GM15510 (cell line): ENCODE measurements around the gene NDUFV2.

ENCODE experiments used
- POLR2A ChIP-seq: IDR thresholded peaks from 3 replicates; pipeline ENCODE4 v1.6.1; 2011; ENCODE audit warnings: borderline replicate concordance; ENCODE audit not compliant: insufficient read length; ENCODE audit errors: extremely low read depth

The NDUFV2 gene

DNA sequence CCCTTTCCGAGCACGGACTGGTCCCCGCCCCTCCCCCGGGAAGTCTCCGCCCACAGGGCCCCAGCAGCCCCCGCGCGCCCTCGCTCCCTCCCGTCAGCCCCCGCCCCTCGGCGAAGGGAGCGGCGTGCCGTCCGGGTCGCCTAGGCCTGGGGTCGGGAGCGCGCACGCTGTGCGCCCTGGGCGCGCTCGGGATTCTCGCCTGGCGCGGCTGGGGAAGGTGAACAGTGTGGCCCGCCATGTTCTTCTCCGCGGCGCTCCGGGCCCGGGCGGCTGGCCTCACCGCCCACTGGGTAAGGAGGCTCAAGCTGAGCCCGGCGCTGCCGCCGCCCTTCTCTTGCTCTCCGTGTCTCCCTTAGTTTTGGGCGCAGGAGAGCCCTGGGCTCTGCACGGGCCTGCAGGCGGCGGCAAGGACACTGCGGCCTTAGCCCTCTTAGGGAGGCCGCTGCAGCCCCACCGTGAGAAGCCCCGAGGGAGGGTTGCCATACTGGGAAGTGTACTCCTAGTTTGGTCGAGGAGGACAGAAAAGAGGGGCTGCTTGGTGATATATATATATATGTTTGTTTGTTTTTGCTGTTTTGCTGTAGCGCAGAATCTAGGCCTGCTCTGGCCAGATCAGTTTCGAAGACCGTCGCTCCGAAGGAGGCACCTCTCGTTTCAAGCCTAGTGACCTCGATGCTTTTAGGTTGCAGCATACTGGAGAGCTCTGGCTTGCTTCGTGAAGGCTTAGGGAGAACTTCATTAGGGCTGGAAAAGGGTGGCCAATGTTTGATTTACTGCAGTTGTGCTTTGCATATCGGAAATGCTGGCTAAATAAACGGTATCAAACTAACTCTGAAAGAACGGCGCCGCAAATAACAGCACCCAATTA, at the start of gene NDUFV2:
NDUFV2 (plus strand) TSS at position 192 of the 868 bp plus-strand sequence; CDS start at position 237, 45 bp downstream.
- peak; percentile 69 for TF ChIP-seq POLR2A

DNA sequence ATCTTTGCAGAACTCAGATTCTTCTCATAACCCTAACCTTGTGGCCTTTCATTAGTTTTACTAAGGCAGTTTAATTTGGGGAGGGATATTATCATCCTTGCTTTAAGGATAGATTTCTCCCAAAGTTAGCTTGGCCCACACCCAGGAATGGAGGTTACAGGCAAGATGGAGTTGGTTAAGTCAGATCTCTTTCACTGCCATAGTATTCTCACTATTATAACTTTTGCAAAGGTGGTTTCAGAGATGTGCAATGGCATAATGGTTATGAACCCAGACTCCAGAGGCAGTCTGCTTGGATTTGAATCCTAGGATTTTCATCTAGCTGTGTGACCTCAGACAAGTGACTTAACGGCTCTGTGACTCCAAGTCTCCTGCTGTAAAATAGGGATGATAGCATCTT, 48.7 kb upstream of the NDUFV2 start:
- no peak for TF ChIP-seq POLR2A

DNA sequence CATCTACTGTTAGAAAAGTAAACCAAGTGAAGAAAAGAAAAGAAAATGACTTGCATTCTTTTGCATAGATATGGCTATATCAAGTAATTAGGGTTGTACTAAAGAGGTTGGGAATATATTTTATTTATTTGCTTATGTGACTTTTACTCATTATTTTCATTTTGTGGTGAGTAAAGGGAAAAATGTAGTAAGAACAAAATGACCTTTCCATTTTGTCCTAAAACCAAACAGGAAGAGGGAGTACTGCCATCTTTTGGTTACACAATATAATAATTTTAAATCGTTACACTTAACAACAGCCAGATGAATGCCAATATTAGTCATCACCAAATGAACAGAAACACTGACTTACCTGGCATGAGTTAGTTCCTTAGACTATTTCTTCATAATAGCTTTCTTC, 47.3 kb upstream of the NDUFV2 start:
- no peak for TF ChIP-seq POLR2A

DNA sequence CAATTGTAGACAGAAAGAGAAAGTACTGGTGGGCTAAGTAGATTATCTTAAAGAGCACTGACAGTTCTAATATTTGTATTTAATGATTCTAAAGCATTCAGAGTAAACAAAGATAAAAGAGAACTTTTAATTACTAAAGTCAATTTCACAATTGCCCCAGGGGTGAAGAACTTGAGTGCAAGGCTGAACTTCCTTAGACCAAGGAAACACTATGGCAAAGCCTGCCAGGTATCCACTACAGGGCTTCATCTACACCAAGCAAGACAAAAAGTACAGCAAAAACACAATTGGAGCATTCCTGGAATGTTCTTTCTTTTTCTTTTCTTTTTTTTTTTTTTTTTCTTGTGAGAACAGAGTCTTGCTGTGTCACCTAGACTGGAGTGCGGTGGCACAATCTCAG, 46.9 kb upstream of the NDUFV2 start:
- TF ChIP-seq POLR2A = no peak

DNA sequence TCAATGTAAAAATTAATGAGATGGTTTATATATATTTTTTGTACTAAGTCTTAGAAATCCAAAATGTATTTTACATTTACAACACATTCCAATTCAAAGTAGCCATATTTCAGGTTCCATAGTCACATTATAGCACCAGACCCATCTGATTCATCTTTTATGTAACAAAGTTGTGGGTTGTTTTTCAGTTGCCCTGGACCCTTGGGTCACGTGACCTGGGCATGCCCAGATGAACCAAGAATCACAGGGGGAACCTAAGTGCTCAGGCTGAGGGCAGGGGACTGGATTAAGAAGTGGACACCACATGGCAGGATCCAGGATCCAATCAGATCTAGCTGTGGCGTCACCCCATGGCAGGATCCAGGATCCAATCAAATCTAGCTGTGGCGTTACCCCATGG, 44.9 kb upstream of the NDUFV2 start:
- no peak for TF ChIP-seq POLR2A

DNA sequence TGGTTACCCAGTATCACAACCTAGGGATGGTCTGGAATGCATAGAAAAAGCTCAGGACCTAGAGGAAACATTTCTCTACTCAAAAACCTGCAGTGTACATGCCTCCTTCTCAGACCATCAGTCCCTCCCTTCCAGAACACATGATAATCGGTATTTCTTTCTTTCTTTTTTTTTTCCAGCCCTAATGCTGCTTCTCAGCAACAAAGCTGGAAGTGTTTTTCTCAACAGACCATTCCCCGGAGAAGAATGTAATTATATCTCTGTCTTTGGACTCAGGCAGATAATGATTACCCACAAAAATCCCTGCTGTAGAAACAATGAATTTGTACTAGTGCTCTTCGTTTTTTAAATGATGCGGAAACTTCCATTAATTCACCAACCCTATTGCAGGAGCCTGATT, 44.1 kb upstream of the NDUFV2 start:
- TF ChIP-seq POLR2A = no peak

DNA sequence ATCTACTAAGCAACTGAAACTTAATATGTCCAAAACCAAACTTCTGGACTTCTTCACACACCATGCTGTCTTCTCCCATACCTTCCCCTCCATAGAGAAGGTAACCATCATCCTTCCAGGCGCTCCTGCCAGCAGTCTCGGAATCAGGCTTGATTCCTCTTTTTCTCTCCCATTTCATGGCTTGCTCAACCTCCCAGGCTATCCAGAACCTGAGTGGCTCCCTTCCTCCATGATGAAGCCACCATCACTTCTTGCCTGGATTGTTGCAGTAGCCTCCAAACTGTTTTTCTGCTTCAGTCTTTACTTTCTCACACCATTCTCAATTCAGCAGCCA, 40.1 kb upstream of the NDUFV2 start:
- TF ChIP-seq POLR2A = no peak

DNA sequence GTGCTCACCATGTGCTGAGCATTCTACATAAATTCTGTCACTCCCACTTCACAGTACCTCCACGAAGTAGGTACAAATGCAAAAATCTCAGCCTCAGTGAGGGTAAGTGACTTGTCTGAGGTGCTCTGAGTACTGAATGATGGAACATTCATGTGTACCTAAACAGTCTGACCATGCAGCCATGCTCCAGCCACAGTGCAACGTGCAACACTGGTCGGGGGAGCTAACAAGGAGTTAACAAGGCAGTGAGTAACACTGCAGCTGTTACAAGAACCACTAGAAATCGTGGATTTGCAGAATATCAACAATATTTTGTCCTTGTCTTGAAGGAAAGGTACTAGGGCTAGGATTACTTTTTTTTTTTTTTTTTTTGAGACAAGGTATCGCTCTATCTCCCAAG, 36.6 kb upstream of the NDUFV2 start:
- TF ChIP-seq POLR2A = no peak

DNA sequence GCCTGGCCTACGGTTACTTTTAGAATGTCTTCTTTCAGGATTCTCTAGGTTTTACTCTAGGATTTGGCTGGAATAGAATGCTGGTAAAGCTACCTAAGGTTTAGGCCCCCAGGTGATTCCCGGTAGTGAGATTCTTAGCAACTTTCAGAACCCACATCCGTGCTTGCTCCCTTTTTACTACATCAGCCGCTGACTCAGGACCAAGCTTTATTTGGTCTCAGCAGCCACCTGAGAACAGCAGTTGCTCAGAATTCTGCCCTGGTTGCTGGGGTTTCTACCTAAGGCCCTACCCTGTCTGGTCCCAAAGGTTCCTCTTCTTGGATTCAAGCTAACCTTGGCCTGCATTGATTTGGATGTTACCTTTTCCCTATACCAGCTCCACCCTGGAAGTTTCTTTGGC, 36.1 kb upstream of the NDUFV2 start:
- no peak for TF ChIP-seq POLR2A

DNA sequence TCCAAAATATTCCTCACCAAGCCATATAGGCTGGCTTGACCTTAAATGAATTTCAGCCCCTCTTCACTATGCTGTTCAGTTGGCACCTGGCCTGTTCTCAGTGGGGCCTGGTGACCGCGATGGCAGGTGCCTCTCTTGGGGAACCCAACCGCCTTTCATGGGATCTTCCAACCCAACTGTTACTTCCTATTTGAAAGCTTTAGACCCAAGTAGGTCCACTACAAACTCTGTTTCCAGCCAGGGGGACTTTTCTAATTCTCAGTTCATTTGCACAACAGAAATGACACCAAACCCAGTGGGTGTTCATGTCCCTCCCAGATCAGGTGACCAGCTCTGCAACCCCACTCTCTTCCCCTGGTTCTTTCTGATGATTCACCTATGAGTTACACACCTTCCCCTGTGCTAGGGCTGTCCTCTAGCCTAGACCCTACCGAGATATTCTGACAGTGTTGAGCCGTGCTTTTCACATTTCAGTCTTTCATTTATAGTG, 35.6 kb upstream of the NDUFV2 start:
- TF ChIP-seq POLR2A = no peak

DNA sequence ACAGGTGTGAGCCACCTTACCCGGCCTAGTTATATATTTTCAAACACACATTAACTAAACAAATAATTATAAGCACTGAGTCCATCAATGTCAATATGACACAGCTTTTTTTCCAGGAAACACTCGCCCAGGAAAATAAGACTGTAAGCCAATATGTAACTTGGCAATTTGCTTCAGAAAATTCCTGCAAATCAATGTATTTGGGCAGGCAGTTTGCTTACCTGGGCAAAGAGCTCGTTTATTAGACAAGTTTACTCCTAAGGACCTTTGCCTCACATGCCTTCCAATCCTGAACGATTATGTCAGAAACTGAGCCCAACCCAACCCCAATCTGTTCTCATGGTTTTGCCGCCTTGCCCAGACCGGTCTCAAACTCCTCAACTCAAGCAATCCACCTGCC, 34.7 kb upstream of the NDUFV2 start:
- no peak for TF ChIP-seq POLR2A

DNA sequence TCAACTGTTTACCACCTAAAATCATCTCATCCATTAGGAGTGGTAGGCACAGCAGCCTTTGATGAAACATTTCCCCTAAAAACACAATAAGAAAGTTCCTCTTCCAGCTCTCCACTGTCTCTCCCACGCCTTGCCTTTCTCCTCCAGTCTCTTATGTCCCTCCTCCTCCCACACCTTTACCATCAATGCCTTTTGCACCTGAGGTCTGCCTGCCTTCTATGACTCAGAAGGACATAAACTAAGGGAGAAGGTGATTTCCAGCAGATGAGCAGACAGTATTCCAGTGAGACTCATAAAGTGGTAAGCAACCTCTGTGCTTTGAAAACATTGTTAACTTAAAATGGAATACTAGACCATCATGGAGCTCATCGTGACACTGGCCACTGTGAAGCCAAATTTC, 34.2 kb upstream of the NDUFV2 start:
- TF ChIP-seq POLR2A = no peak

DNA sequence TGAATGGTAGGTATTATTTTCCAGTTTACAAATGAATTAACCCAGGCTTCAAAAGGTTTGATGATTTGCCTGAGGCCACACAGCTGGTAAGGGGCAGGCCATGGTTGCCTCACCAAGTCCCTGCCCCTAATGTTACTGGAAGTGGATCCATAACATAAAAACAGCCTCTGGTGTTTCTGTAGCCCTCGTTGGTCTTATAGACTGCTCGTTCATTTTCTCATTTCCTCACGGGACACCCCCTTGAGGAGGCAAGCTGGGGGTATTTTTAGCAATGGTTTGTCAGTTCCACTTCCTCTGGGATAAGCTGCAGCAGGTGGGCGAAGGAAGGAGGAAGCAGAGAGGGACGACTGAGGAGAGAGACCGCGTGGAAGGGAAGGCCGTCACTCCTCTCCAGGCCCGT, 32.9 kb upstream of the NDUFV2 start:
- no peak for TF ChIP-seq POLR2A

DNA sequence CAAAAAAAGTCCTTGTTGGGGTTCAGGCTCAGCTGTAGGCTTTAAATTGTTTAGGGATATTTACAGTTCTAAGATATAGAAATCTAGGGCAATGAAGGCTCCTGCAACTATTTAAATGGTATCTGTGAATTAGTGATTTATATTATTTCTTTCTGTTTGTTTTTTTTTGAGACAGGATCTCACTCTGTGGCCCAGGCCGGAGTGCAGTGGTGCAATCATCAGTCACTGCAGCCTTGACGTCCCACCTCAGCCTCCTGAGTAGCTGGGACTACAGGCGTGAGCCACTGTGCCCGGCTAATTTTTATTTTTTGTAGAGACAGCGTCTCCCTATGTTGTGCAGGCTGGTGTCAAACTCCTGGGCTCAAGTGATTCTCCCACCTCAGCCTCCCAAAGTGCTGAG, 32.3 kb upstream of the NDUFV2 start:
- TF ChIP-seq POLR2A = no peak

DNA sequence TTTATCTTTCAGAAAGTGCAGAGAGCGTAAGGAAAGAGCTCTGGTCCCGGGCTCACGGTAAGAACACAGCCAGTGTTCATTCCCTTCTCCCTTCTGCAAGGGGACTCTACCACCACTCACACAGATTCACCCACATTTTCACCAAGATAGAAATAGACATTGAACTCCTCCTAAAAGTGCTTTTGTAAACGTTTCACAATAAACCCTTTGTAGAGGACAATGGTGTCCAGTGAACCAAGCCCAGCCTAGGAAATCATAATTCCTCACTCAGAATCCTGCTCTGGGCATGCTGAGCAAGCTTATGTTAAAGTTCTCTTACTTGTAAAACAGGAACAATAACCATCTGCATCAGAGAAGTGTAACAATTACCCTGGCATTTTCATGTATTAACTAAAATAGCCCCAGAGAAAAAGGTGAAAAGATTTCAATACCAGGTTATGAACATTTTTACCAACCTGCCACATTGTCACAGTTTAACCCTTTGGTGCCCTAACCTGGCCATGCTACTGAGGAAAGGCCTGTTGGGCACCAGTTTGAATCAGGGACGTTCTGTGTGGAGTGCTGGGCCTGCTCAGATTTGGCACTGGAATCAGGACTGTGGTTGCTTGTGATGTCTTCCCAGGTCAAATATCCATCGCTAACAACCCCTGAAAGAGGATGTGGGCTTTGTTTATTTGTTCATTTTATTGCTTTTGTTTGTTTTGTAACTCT, 22.5 kb upstream of the NDUFV2 start:
- TF ChIP-seq POLR2A = no peak

DNA sequence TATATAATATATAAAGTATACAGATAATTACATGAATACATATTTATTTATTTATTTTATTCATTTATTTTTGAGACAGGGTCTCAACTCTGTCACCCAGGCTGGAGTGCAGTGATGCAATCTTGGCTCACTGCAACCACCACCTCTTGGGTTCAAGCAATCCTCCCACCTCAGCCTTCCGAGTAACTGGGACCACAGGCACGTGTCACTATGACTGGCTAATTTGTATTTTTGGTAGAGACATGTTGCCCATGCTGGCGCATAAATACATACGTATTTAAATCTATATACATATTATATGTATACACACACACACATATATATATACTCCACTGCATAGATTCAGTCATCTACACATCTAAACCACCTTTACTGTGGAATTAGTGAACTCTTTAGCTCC, 20.6 kb upstream of the NDUFV2 start:
- TF ChIP-seq POLR2A = no peak

DNA sequence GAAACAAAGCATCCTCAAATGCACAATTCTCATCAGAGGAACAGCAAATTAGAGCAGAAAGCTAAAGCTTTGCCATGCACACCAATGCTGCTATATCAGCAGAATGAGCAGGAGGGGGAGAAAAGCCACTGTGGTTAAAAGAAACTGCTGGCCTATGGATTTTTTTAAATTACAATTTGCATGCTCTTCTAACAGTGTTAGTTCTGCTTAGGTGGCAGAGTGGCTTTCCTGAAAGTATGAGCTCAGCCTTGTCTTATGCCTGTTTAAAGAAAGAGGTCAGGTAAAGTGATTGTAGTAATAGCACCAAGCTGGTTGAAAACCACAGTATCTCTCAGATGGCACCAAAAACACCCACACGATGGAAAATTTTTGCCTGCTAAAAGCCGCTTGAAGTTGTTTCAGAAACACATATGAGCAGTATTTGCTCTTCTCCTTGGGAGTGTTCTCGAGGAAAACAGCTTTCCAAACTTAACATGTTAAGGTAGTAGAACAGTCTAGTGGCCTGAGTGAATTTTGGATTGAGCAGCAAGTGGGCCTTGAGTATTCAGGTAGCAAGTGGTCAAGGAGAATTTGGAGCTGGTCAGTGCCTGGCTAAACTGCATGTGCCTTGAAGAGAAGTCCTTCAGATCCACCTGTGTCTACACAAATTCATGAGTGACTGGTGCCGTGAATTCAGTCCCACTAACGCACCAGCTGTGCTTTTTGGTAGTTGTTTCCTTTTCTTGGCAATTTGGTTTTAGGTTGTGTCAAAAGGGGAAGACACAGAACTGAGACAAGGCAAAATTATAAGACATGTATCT, 19.6 kb upstream of the NDUFV2 start:
- no peak for TF ChIP-seq POLR2A
